Liver (tissue), 3 donors: ENCODE data around the gene KCNJ3.

Experiments
- ATF3 ChIP-seq: IDR thresholded peaks from 2 replicates; pipeline ENCODE4 v1.6.1; 2016; ENCODE audit warnings: antibody characterized with exemption
- GABPA ChIP-seq, 2 donors: IDR thresholded peaks in 1 of 2; conservative IDR thresholded peaks in 1 of 2; 2 replicates each; pipeline ENCODE4 v1.6.1; 2016; ENCODE audit warnings: antibody characterized with exemption in 2 of 2, mild to moderate bottlenecking in 1 of 2, moderate library complexity in 1 of 2
- JUND ChIP-seq, 2 donors: IDR thresholded peaks; 2 replicates each; pipeline ENCODE4 v1.6.1; 2016; ENCODE audit warnings: antibody characterized with exemption in 2 of 2
- MAX ChIP-seq: IDR thresholded peaks from 2 replicates; pipeline ENCODE4 v1.6.1; 2016; ENCODE audit warnings: antibody characterized with exemption
- RAD21 ChIP-seq, 2 donors: IDR thresholded peaks; 2 replicates each; pipeline ENCODE4 v1.6.1; 2016; ENCODE audit warnings: antibody characterized with exemption in 2 of 2, mild to moderate bottlenecking in 2 of 2
- SP1 ChIP-seq: IDR thresholded peaks from 2 replicates; pipeline ENCODE4 v1.6.1; 2018; ENCODE audit warnings: antibody characterized with exemption, mild to moderate bottlenecking
- TF ChIP-seq, protein P1 (sequence below): fragments of 150-350 bp; IDR thresholded peaks from 2 replicates; pipeline ENCODE4 v1.5.1; 2017; ENCODE audit warnings: improper control_type of control experiment, low read depth, low read length; ENCODE audit not compliant: missing input control
- donor health status: healthy.
- donor health status: healthy.

DNA sequence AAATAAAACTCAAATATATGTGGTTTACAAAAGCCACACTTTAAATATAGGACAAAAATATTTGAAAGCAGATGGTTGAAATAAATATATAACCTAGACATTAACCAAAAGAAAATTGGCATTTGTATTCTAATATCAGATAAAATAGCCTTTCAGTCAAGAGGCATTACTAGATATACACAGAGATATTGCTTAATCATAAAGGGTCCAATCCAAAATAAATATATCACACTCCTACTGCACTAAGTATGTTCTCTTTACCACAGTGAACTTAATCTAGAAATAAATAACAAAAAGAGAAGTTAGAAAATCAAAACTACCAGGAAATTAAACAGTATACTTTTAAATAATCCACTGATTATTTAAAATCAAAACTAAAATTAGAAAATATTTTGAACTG is 34.2 kb upstream of the KCNJ3 start:
- TF ChIP-seq MAX = no peak
- TF ChIP-seq, protein P1, sequence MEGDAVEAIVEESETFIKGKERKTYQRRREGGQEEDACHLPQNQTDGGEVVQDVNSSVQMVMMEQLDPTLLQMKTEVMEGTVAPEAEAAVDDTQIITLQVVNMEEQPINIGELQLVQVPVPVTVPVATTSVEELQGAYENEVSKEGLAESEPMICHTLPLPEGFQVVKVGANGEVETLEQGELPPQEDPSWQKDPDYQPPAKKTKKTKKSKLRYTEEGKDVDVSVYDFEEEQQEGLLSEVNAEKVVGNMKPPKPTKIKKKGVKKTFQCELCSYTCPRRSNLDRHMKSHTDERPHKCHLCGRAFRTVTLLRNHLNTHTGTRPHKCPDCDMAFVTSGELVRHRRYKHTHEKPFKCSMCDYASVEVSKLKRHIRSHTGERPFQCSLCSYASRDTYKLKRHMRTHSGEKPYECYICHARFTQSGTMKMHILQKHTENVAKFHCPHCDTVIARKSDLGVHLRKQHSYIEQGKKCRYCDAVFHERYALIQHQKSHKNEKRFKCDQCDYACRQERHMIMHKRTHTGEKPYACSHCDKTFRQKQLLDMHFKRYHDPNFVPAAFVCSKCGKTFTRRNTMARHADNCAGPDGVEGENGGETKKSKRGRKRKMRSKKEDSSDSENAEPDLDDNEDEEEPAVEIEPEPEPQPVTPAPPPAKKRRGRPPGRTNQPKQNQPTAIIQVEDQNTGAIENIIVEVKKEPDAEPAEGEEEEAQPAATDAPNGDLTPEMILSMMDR = no peak
- no peak for TF ChIP-seq SP1
- no peak for TF ChIP-seq JUND (IDR thresholded peaks at IDR 0.05)
- no peak for TF ChIP-seq GABPA (IDR thresholded peaks at IDR 0.05 in 1 of 2, conservative IDR thresholded peaks at IDR 0.05 in 1 of 2)
- TF ChIP-seq RAD21 (IDR thresholded peaks at IDR 0.05) = no peak
- TF ChIP-seq ATF3 = no peak
